ENCODE results near the gene TIMM9.
"Not testable (repeated sequence)": the region's sequence is repeated elsewhere in the genome, so short reads cannot be mapped to it uniquely, and the experiment has no call there.

TIMM9 gene

GRCh38 chr14:58362798-58363412 lies 64.4 kb downstream of the TIMM9 start:
- H3K36me3 ChIP-seq (ENCODE audit: control insufficient read depth in 2 of 2, insufficient read depth in 2 of 2, low read length in 2 of 2), result peaks cover 52 to 68% of the 10 kb centered on the region in 2 donors
- H3K4me3 ChIP-seq (ENCODE audit: low read length in 2 of 2), result no peak overlapping the region
- H3K27me3 ChIP-seq (ENCODE audit: control insufficient read depth in 2 of 2, insufficient read depth in 2 of 2, low read length in 2 of 2), result no peaks in the 10 kb centered on the region
- no peaks in the 10 kb centered on the region for H3K4me1 ChIP-seq (ENCODE audit: control insufficient read depth in 2 of 2, insufficient read depth in 2 of 2, low read length in 2 of 2)
- no peaks in the 10 kb centered on the region for H3K9me3 ChIP-seq (ENCODE audit: control insufficient read depth in 2 of 2, low read length in 2 of 2)
- no peak overlapping the region for H3K27ac ChIP-seq (ENCODE audit: low read depth in 2 of 2, low read length in 2 of 2)
- no peak overlapping the region for H3K9ac ChIP-seq (ENCODE audit: low read depth in 1 of 2, low read length in 2 of 2)

DNA sequence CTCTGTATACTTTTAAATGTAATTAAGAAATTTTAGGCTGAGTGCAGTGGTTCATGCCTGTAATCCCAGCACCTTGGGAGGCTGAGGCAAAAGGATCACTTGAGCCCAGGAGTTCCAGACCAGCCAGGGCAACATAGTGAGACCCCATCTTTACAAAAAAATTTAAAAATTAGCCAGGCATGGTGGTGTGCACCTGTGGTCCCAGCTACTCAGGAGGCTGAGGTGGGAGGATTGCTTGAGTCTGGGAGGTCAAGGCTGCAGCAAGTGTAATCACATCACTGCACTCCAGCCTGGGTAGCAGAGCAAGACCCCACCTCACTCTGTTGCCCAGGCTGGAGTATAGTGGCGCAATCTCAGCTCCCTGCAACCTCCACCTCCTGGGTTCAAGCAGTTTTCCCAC lies 65.1 kb downstream of the TIMM9 start:
- H3K4me1 ChIP-seq (ENCODE audit: control insufficient read depth in 2 of 2, insufficient read depth in 2 of 2, low read length in 2 of 2); H3K27ac ChIP-seq (ENCODE audit: low read depth in 2 of 2, low read length in 2 of 2); H3K4me3 ChIP-seq (ENCODE audit: low read length in 2 of 2); H3K9me3 ChIP-seq (ENCODE audit: control insufficient read depth in 2 of 2, low read length in 2 of 2); H3K9ac ChIP-seq (ENCODE audit: low read depth in 1 of 2, low read length in 2 of 2); H3K27me3 ChIP-seq (ENCODE audit: control insufficient read depth in 2 of 2, insufficient read depth in 2 of 2, low read length in 2 of 2): not testable (repeated sequence)
- H3K36me3 ChIP-seq (ENCODE audit: control insufficient read depth in 2 of 2, insufficient read depth in 2 of 2, low read length in 2 of 2), result peaks cover 45 to 66% of the 10 kb centered on the region in 2 donors

Data from mucosa of rectum (tissue), 2 donors.